HEK293T (cell line): ENCODE measurements around the gene NOD2.

ENCODE experiments used
- ARNT ChIP-seq: fragments of 450-650 bp; IDR thresholded peaks from 2 replicates; pipeline ENCODE4 v1.6.1; 2017; ENCODE audit warnings: mild to moderate bottlenecking
- BHLHE40 ChIP-seq: fragments of 450-650 bp; IDR thresholded peaks from 2 replicates; pipeline ENCODE4 v1.6.1; 2016; ENCODE audit warnings: mild to moderate bottlenecking, moderate library complexity, borderline replicate concordance
- FOXM1 ChIP-seq: fragments of 450-650 bp; IDR thresholded peaks from 2 replicates; pipeline ENCODE4 v1.6.1; 2017; ENCODE audit warnings: mild to moderate bottlenecking, borderline replicate concordance
- HDGF ChIP-seq: fragments of 450-650 bp; IDR thresholded peaks from 2 replicates; pipeline ENCODE4 v1.6.1; 2017; ENCODE audit warnings: antibody characterized with exemption, borderline replicate concordance
- ZNF384 ChIP-seq: fragments of 450-650 bp; IDR thresholded peaks from 2 replicates; pipeline ENCODE4 v1.6.1; 2016

GRCh38 chr16:50688867-50689266 lies 4.5 kb upstream of the NOD2 start:
- TF ChIP-seq BHLHE40, result no peak
- no peak for TF ChIP-seq ARNT
- TF ChIP-seq FOXM1, result no peak
- no peak for TF ChIP-seq ZNF384
- TF ChIP-seq HDGF, result no peak
